Uterus (tissue), 2 donors: ENCODE measurements around the gene CARS1.

Source experiments
- CTCF ChIP-seq, 4 experiments: fragments of 200-600 bp in 2 of 4; fragments of 450-650 bp in 2 of 4; sonication (generic) in 2 of 4; IDR thresholded peaks; one replicate each; pipeline ENCODE4 v1.5.1; 2016 to 2019; ENCODE audit warnings: antibody characterized with exemption in 4 of 4, mild to moderate bottlenecking in 2 of 4, moderate library complexity in 1 of 4
- POLR2A ChIP-seq, 2 donors: fragments of 450-650 bp; IDR thresholded peaks; one replicate each; pipeline ENCODE4 v1.6.1; 2016; ENCODE audit warnings: antibody characterized with exemption in 2 of 2, mild to moderate bottlenecking in 1 of 2, moderate library complexity in 1 of 2

- no peak for TF ChIP-seq CTCF (IDR thresholded peaks at IDR 0.05)
- no peak for TF ChIP-seq POLR2A (IDR thresholded peaks at IDR 0.05)
Measured at GRCh38 chr11:3026803-3027202, 30.4 kb downstream of the CARS1 start.
